Measurements from ENCODE around the gene ZNF141.
"Not testable (repeated sequence)": the region's sequence is repeated elsewhere in the genome, so short reads cannot be mapped to it uniquely, and the experiment has no call there.

Gene ZNF141

GRCh38 chr4:337143-337931, at the start of gene ZNF141:
Gene ZNF141 (plus strand): TSS chr4:337814. CDS start chr4:337984, 170 bp downstream.
- peak; percentile 98 to 99 for DNase-seq

GRCh38 chr4:288891-289290, 48.7 kb upstream of the ZNF141 start:
- DNase-seq = no peak

GRCh38 chr4:294732-295131, 42.9 kb upstream of the ZNF141 start:
- DNase-seq = no peak

GRCh38 chr4:302381-302780, 35.2 kb upstream of the ZNF141 start:
- DNase-seq = no peak

GRCh38 chr4:304516-304915, 33.1 kb upstream of the ZNF141 start:
- not testable (repeated sequence) for DNase-seq

GRCh38 chr4:304969-305680, 32.5 kb upstream of the ZNF141 start, which contains the start of gene ZNF732:
Gene ZNF732 (minus strand): TSS chr4:305474. CDS start chr4:305310, 164 bp downstream.
- DNase-seq = no peak

GRCh38 chr4:306551-306961, 31.1 kb upstream of the ZNF141 start:
- peak; percentile 32 to 36 for DNase-seq

- peak; percentile 0 to 1 for DNase-seq
These were observed 27.8 kb upstream of the ZNF141 start for GRCh38 chr4:309807-310206.

- no peak for DNase-seq
These were observed 23.2 kb upstream of the ZNF141 start for GRCh38 chr4:314296-314903.

- DNase-seq = no peak
These were observed 8.9 kb upstream of the ZNF141 start for GRCh38 chr4:328729-329128.

- no peak for DNase-seq
These were observed 2.1 kb upstream of the ZNF141 start for GRCh38 chr4:335515-335914.

- DNase-seq = peak in 1 of 2 experiments; percentile 5
These were observed 1.3 kb upstream of the ZNF141 start for GRCh38 chr4:336099-336892.

- DNase-seq = no peak
These were observed 796 bp upstream of the ZNF141 start for GRCh38 chr4:336893-337142.

- peak in 1 of 2 experiments; percentile 56 for DNase-seq
These were observed 531 bp downstream of the ZNF141 start for GRCh38 chr4:337932-338758.

GRCh38 chr4:338759-339097, 1.1 kb downstream of the ZNF141 start:
- DNase-seq = no peak

- no peak for DNase-seq
These were observed 2.4 kb downstream of the ZNF141 start for GRCh38 chr4:340011-340410.

- DNase-seq = no peak
These were observed 35.6 kb downstream of the ZNF141 start for GRCh38 chr4:373062-373839.

- no peak for DNase-seq
These were observed 36.9 kb downstream of the ZNF141 start for GRCh38 chr4:374298-375160.

GRCh38 chr4:384311-385010, 46.8 kb downstream of the ZNF141 start:
- no peak for DNase-seq

Measured in AML-193 (cell line).